K562 (cell line): Measurements from ENCODE around the gene BCL2A1. TPM values are rescaled to one million over a fixed set of nuclear protein-coding genes. Genes with fewer than 3 reads are reported as not detected.
A peak's percentile ranks its signal among the peaks of the same experiment; 100 is the strongest.

Experiments
- ATAC-seq: fragments of 200-7000 bp; cut with Tn5 transposase; 3 replicates; pipeline ENCODE4 v1.9.1; 2020; ENCODE audit warnings: moderate library complexity
- BruUV-seq: library from RNA; stranded (reverse); fragments of 400-500 nt; replicated peaks from 2 replicates; lab custom pipeline; 2021; lab: Mats Ljungman, UMichigan
- CTCF ChIA-PET: fragments of 300-600 bp; formaldehyde crosslinking; extraction: SDS; loops from one replicate; lab custom pipeline; 2021; ENCODE audit warnings: low intra/inter-chr PET ratio; lab: Yijun Ruan, JAX
- POLR2A ChIA-PET: fragments of 300-600, 350-650 bp; sonication (Branson Sonifier 250); formaldehyde crosslinking; extraction: SDS; loops from one replicate; lab custom pipeline; 2021; ENCODE audit warnings: antibody characterized with exemption, inconsistent platforms; lab: Yijun Ruan, JAX
- DNase-seq, 4 experiments: peaks; one replicate each; pipeline versions ENCODE4 v3.0.0 to v3.0.0-alpha.2; 2011 to 2018; ENCODE audit warnings: low spot score in 3 of 4, mixed read lengths in 3 of 4; ENCODE audit errors: extremely low read depth in 1 of 4
- FAIRE-seq: peaks from 2 replicates; lab custom pipeline; 2011; peaks lifted over from hg19 to GRCh38; lab: Jason Lieb, UNC
- H2AFZ ChIP-seq: 2 replicates; pipeline ENCODE4 v1.6.0; 2011; ENCODE audit warnings: low read depth, low read length, control low read depth, inconsistent platforms
- H3K27ac ChIP-seq: fragments of 200-600 bp; 3 replicates; pipeline ENCODE4 v1.8.0; 2011; ENCODE audit warnings: low read depth, mild to moderate bottlenecking, control low read depth, inconsistent platforms, low read length, moderate library complexity, mixed read lengths; ENCODE audit errors: extremely low read depth
- H3K27me3 ChIP-seq, 2 experiments: fragments of 300-600 bp in 1 of 2; 2 replicates in 1 of 2; 3 replicates in 1 of 2; pipeline versions ENCODE4 v1.6.0 to v1.8.0; 2011; ENCODE audit warnings: inconsistent platforms in 2 of 2, low read length in 2 of 2, mild to moderate bottlenecking in 1 of 2, mixed read lengths in 1 of 2, moderate library complexity in 1 of 2; ENCODE audit not compliant: control insufficient read depth in 2 of 2, insufficient read depth in 2 of 2
- H3K36me3 ChIP-seq: fragments of 300-600 bp; 3 replicates; pipeline ENCODE4 v1.8.0; 2011; ENCODE audit warnings: mild to moderate bottlenecking, low read length, inconsistent platforms; ENCODE audit not compliant: control insufficient read depth, insufficient read depth
- H3K4me1 ChIP-seq, 2 experiments: fragments of 200-600 bp in 1 of 2; replicated peaks in 1 of 2; 2 replicates in 1 of 2; 3 replicates in 1 of 2; pipeline versions ENCODE4 v1.5.1 to v1.8.0; 2011; ENCODE audit warnings: inconsistent platforms in 2 of 2, low read length in 2 of 2, mild to moderate bottlenecking in 1 of 2, mixed read lengths in 1 of 2, moderate library complexity in 1 of 2; ENCODE audit not compliant: control insufficient read depth in 2 of 2, insufficient read depth in 2 of 2
- H3K4me2 ChIP-seq: 2 replicates; pipeline ENCODE4 v1.6.1; 2011; ENCODE audit warnings: low read length, control low read depth, inconsistent platforms, mixed read lengths; ENCODE audit not compliant: insufficient read depth
- H3K4me3 ChIP-seq: fragments of 200-600 bp; sonication (generic), shearing (Covaris generic); 2 replicates; pipeline ENCODE4 v1.5.1; 2016; ENCODE audit warnings: control low read depth, inconsistent platforms
- H3K79me2 ChIP-seq: fragments of 200-600 bp; 3 replicates; pipeline ENCODE4 v1.8.0; 2011; ENCODE audit warnings: low read length, inconsistent platforms; ENCODE audit not compliant: control insufficient read depth, insufficient read depth
- H3K9ac ChIP-seq, 2 experiments: 2 replicates each; pipeline versions ENCODE4 v1.6.0 to v1.6.1; 2011; ENCODE audit warnings: low read depth in 2 of 2, low read length in 2 of 2, control low read depth in 1 of 2, inconsistent platforms in 1 of 2, mild to moderate bottlenecking in 1 of 2, mixed read lengths in 1 of 2; ENCODE audit not compliant: insufficient read depth in 1 of 2
- H3K9me1 ChIP-seq: one replicate; pipeline ENCODE4 v1.6.0; 2011; ENCODE audit warnings: inconsistent platforms, mild to moderate bottlenecking, low read length, moderate library complexity; ENCODE audit not compliant: control insufficient read depth, insufficient read depth
- H3K9me3 ChIP-seq: replicated peaks from 2 replicates; pipeline ENCODE4 v1.5.1; 2011; ENCODE audit warnings: low read depth, low read length, inconsistent platforms; ENCODE audit not compliant: control insufficient read depth, insufficient read depth
- H4K20me1 ChIP-seq: replicated peaks from 2 replicates; pipeline ENCODE4 v1.6.1; 2011; ENCODE audit warnings: low read length, inconsistent platforms, mixed read lengths; ENCODE audit not compliant: control insufficient read depth, insufficient read depth
- E2F8 ChIP-seq: fragments of 450-650 bp; IDR thresholded peaks from 2 replicates; pipeline ENCODE4 v1.7.1; 2018; ENCODE audit warnings: mild to moderate bottlenecking, low read depth; ENCODE audit not compliant: partially characterized antibody
- EHMT2 ChIP-seq: fragments of 450-650 bp; IDR thresholded peaks from 2 replicates; pipeline ENCODE4 v1.6.1; 2018; ENCODE audit warnings: antibody characterized with exemption
- HINFP ChIP-seq: fragments of 450-650 bp; conservative IDR thresholded peaks from 2 replicates; pipeline ENCODE4 v1.6.1; 2016; ENCODE audit warnings: missing genetic modification characterization, low read depth, mild to moderate bottlenecking, control low read depth, missing compliant biosample characterization
- HLTF ChIP-seq: fragments of 450-650 bp; IDR thresholded peaks from 2 replicates; pipeline ENCODE4 v1.6.1; 2016
- SPI1 ChIP-seq: IDR thresholded peaks from 2 replicates; pipeline ENCODE4 v1.6.1; 2011; ENCODE audit warnings: low read depth, low read length, control low read depth, borderline replicate concordance
- ZNF274 ChIP-seq: IDR thresholded peaks from 2 replicates; pipeline ENCODE4 v1.6.1; 2011; ENCODE audit warnings: low read depth, mild to moderate bottlenecking, low read length, moderate library complexity, borderline replicate concordance
- WGBS: fragments of 100-300 bp; shearing (Covaris generic); methylation state at CpG from one replicate; pipeline ENCODE4 v1.1.6; 2016; ENCODE audit warnings: low coverage, mixed read lengths; ENCODE audit not compliant: insufficient coverage; ENCODE audit errors: missing lambda C conversion rate; 5-methylcytosine and 5-hydroxymethylcytosine counted together
- in situ Hi-C: fragments of 300-500 bp; cut with MboI; formaldehyde crosslinking; loops from 4 replicates; pipeline ENCODE4 v1.15.0; 2018; ENCODE audit warnings: inconsistent platforms, mixed read lengths
- intact Hi-C: fragments of 100-400 bp; cut with micrococcal nuclease; formaldehyde crosslinking; loops from 2 replicates; pipeline ENCODE4 v1.14.2; 2022
- polyA plus RNA-seq, 8 experiments: library from polyadenylated mRNA; depleted of rRNA in 4 of 8; stranded (reverse) in 5 of 8; unstranded in 3 of 8; fragments of >200 nt; fragmentation: Nextera tagmentation in 2 of 8; fragmentation: Illumina TruSeq in 1 of 8; extraction: Ambion mirVana in 2 of 8; extraction: Trizol in 1 of 8; gene quantifications; 2 replicates each; pipeline versions ENCODE4 v1.2.1 to v1.2.3, GENCODE V29; 2011 to 2014; ENCODE audit warnings: inconsistent platforms in 1 of 8, missing spikeins in 1 of 8
- total RNA-seq, 7 experiments: library from RNA; depleted of rRNA in 6 of 7; stranded (reverse); fragments of >200 nt in 6 of 7; fragmentation: Illumina TruSeq in 2 of 7; extraction: Trizol in 2 of 7; gene quantifications; 2 replicates each; pipeline versions ENCODE4 v1.2.1 to v1.2.3, GENCODE V29; 2011 to 2021; ENCODE audit warnings: low replicate concordance in 1 of 7

BCL2A1 gene
- total and polyA plus RNA-seq, 9 of the 15 experiments (the other 6 are each of a cell fraction or from before 2014, with no cell fraction given), result 0.11 to 1.2 (median 0.25) TPM; not detected in 4

GRCh38 chr15:79990997-79991334 lies 20.0 kb upstream of the BCL2A1 start (continued):
- TF ChIP-seq E2F8, result no peak

- FAIRE-seq (no peak), ATAC-seq (no peak), DNase-seq (no peak)
- Histone ChIP-seq H3K4me1 (no peaks in the 10 kb centered on the region; a peak in 2 of 5 replicates), H3K79me2 (no peaks in the 10 kb centered on the region), H3K4me3 (no peak overlapping the region), H3K9ac (no peak overlapping the region), H4K20me1 (no peaks in the 10 kb centered on the region), H3K27ac (no peak overlapping the region), H3K27me3 (no peaks in the 10 kb centered on the region; a peak in 1 of 5 replicates), H3K4me2 (no peak overlapping the region), H2AFZ (no peak overlapping the region), H3K9me3 (no peaks in the 10 kb centered on the region), H3K9me1 (no peaks in the 10 kb centered on the region), H3K36me3 (no peaks in the 10 kb centered on the region)
- CTCF ChIA-PET, result no interaction called here
- POLR2A ChIA-PET, result interaction anchor here (1.0 kb wide), 1 partner anchor 23 kb away, joined by 3 read pairs; no protein-coding TSS in a partner anchor
- intact Hi-C loops, result loop anchor here (5.0 to 10.0 kb wide), 2 partner anchors 68 to 606 kb away; no protein-coding TSS in a partner anchor
- in situ Hi-C loops, result loop anchor here (5.0 kb wide), 1 partner anchor 88 kb away; no protein-coding TSS in a partner anchor
- 33% methylated on average over 8 of the region's 8 CpGs for WGBS
- BruUV-seq, result no TSS peak
- 0 out of 2 replicates have a peak, but pooled peaks have one; percentile 2 for TF ChIP-seq SPI1
- TF ChIP-seq HINFP (tag), result no peak
- TF ChIP-seq HLTF, result no peak
- no peak for TF ChIP-seq EHMT2
- TF ChIP-seq ZNF274, result no peak
Observed at GRCh38 chr15:79990280-79990996, 19.4 kb upstream of the BCL2A1 start.
